Right cardiac atrium (tissue), 5 donors: ENCODE results near the gene DBNL. TPM values are rescaled to one million over a fixed set of nuclear protein-coding genes. Genes with fewer than 3 reads are reported as not detected.

Experiments
- ATAC-seq, 2 donors: fragments of 200-7000 bp; cut with Tn5 transposase; one replicate each; pipeline versions ENCODE4 v1.8.0 to v1.9.1; 2020; ENCODE audit warnings: moderate library complexity in 2 of 2, mild to moderate bottlenecking in 1 of 2
- DNase-seq, 3 donors: peaks; one replicate each; pipeline ENCODE4 v3.0.0-alpha.2; 2020
- H3K27ac ChIP-seq: one replicate; pipeline ENCODE4 v1.5.1; 2013; ENCODE audit warnings: mild to moderate bottlenecking, low read length, control low read depth, moderate library complexity
- H3K27me3 ChIP-seq: one replicate; pipeline ENCODE4 v1.6.1; 2013; ENCODE audit not compliant: control insufficient read depth, insufficient read depth
- H3K4me1 ChIP-seq: one replicate; pipeline ENCODE4 v1.6.1; 2013; ENCODE audit warnings: low read length; ENCODE audit not compliant: control insufficient read depth, insufficient read depth
- H3K4me3 ChIP-seq: one replicate; pipeline ENCODE4 v1.5.1; 2013; ENCODE audit warnings: low read length, control low read depth
- H3K9me3 ChIP-seq: one replicate; pipeline ENCODE4 v1.6.1; 2013; ENCODE audit warnings: low read length; ENCODE audit not compliant: control insufficient read depth
- WGBS: extraction: QIAGEN DNeasy Blood & Tissue Kit; methylation state at CpG from one replicate; pipeline ENCODE4 v1.1.7; 2013; 5-methylcytosine and 5-hydroxymethylcytosine counted together
- intact Hi-C, 4 donors: fragments of 100-400 bp; cut with DNase I; formaldehyde crosslinking; loops; one replicate each; pipeline versions ENCODE4 v1.11.0 to v1.14.0; 2022 to 2023
- microRNA-seq, 2 donors: library from miRNA; unstranded; fragments of <30 nt; microRNA quantifications; one replicate each; pipeline ENCODE4 v1.2.0, GENCODE V29; 2020 to 2021
- polyA plus RNA-seq: library from polyadenylated mRNA; stranded (reverse); fragments of 200-250 nt; gene quantifications from one replicate; pipeline ENCODE4 v1.2.3, GENCODE V29; 2013
- total RNA-seq, 4 donors: library from RNA; stranded (reverse); fragmentation: NEBNext Ultra II Directional; extraction: Animal tissue kit (Norgen Biotek cat#: 25700); gene quantifications; one replicate each; pipeline ENCODE4 v1.2.1, GENCODE V29; 2021
- donor health status: healthy with polysubstance abuse.
- donor health status: DM: no; HTN: yes; CAD: no.
- donor health status: DM: no; HTN: no; CAD: no.
- donor health status: DM: no; HTN: yes; CAD: no; lungs with severe emphysema.
- donor health status: DM: yes; HTN: yes; CAD: no.

The DBNL gene
- total and polyA plus RNA-seq, 5 donors = 34.3 to 44.6 (median 37.5) TPM

- no peak for ATAC-seq
- H3K4me1 ChIP-seq = no peaks in the 10 kb centered on the region
- H3K27ac ChIP-seq = no peak overlapping the region
- peak in 1 of 3 donors; percentile 46 for DNase-seq
- no peaks in the 10 kb centered on the region for H3K27me3 ChIP-seq
- 90% methylated on average over 21 of the region's 21 CpGs for WGBS
- H3K9me3 ChIP-seq = no peaks in the 10 kb centered on the region
- intact Hi-C loops = no loop called here
- H3K4me3 ChIP-seq = no peak overlapping the region
Observed at GRCh38 chr7:44107961-44108767, 63.7 kb downstream of the DBNL start.

GRCh38 chr7:44108768-44109750, 64.6 kb downstream of the DBNL start:
- intact Hi-C loops = no loop called here
- Histone ChIP-seq H3K4me1 (no peaks in the 10 kb centered on the region), H3K9me3 (no peaks in the 10 kb centered on the region), H3K4me3 (no peak overlapping the region), H3K27ac (no peak overlapping the region), H3K27me3 (no peaks in the 10 kb centered on the region)
- 82% methylated on average over 21 of the region's 21 CpGs for WGBS
- DNase-seq (peak; percentile 10 to 70 (median 40)), ATAC-seq (no peak)

GRCh38 chr7:44109991-44110390, 65.5 kb downstream of the DBNL start:
- intact Hi-C loops = no loop called here
- Histone ChIP-seq H3K27me3 (no peaks in the 10 kb centered on the region), H3K27ac (no peak overlapping the region), H3K4me1 (no peaks in the 10 kb centered on the region), H3K9me3 (no peaks in the 10 kb centered on the region), H3K4me3 (no peak overlapping the region)
- no peak for ATAC-seq
- WGBS = 90% methylated on average over 18 of the region's 18 CpGs
- DNase-seq = no peak

GRCh38 chr7:44110719-44111635, 66.5 kb downstream of the DBNL start:
- 69% methylated on average over 27 of the region's 27 CpGs for WGBS
- DNase-seq = peak in 1 of 3 donors; percentile 20
- Histone ChIP-seq H3K9me3 (no peaks in the 10 kb centered on the region), H3K4me1 (no peaks in the 10 kb centered on the region), H3K27ac (no peak overlapping the region), H3K27me3 (no peaks in the 10 kb centered on the region), H3K4me3 (no peak overlapping the region)
- intact Hi-C loops = no loop called here
- no peak for ATAC-seq

Small RNA genes lying within 50 kb of the gene (microRNA-seq; reads per million reads assigned to microRNA genes)
- gene MIR6837 (0 reads per million in 2 donors), gene MIR6838 (2.1 to 2.5 reads per million in 2 donors)

Other genes starting within 250 kb of the DBNL start
- gene MRPS24, start 175.2 kb upstream of the DBNL start, total RNA-seq = 100 to 1,000 TPM; 120 to 174 (median 160) TPM
- 272 TPM for gene MRPS24, start 175.2 kb upstream of the DBNL start, polyA plus RNA-seq
- 10 to 100 TPM; 37.7 to 43.6 (median 38.5) TPM for gene URGCP, start 138.1 kb upstream of the DBNL start, total RNA-seq
- gene URGCP, start 138.1 kb upstream of the DBNL start, polyA plus RNA-seq = 26.5 TPM
- gene UBE2D4, start 118.3 kb upstream of the DBNL start, total RNA-seq = 10 to 100 TPM; 40.6 to 53.4 (median 44.4) TPM
- 48.7 TPM for gene UBE2D4, start 118.3 kb upstream of the DBNL start, polyA plus RNA-seq
- gene SPDYE1, start 46.8 kb upstream of the DBNL start, total RNA-seq = under 1 TPM in 1 of 4 donors, not detected in 3; 0.14 TPM
- gene SPDYE1, start 46.8 kb upstream of the DBNL start, polyA plus RNA-seq = 0.02 TPM
- gene PGAM2, start 20.9 kb downstream of the DBNL start, total RNA-seq = 1,000 to 10,000 TPM in 2 of 4 donors, 100 to 1,000 TPM in 2; 946 to 1,159 (median 1,024) TPM
- gene PGAM2, start 20.9 kb downstream of the DBNL start, polyA plus RNA-seq = 2,530 TPM
- 10 to 100 TPM; 24.5 to 28.9 (median 25.8) TPM for gene POLM, start 37.8 kb downstream of the DBNL start, total RNA-seq
- gene POLM, start 37.8 kb downstream of the DBNL start, polyA plus RNA-seq = 16.6 TPM
- 100 to 1,000 TPM in 2 of 4 donors, 10 to 100 TPM in 2; 81.0 to 124 (median 103) TPM for gene AEBP1, start 59.6 kb downstream of the DBNL start, total RNA-seq
- 62.8 TPM for gene AEBP1, start 59.6 kb downstream of the DBNL start, polyA plus RNA-seq
- gene POLD2, start 78.8 kb downstream of the DBNL start, total RNA-seq = 100 to 1,000 TPM in 1 of 4 donors, 10 to 100 TPM in 3; 85.8 to 110 (median 99.0) TPM
- 86.6 TPM for gene POLD2, start 78.8 kb downstream of the DBNL start, polyA plus RNA-seq
- over 10,000 TPM; 13,263 to 15,323 (median 14,734) TPM for gene MYL7, start 96.6 kb downstream of the DBNL start, total RNA-seq
- 28,570 TPM for gene MYL7, start 96.6 kb downstream of the DBNL start, polyA plus RNA-seq
- 10 to 100 TPM in 3 of 4 donors, 1 to 10 TPM in 1; 7.4 to 12.9 (median 11.6) TPM for gene GCK, start 144.7 kb downstream of the DBNL start, total RNA-seq
- gene GCK, start 144.7 kb downstream of the DBNL start, polyA plus RNA-seq = 17.4 TPM
- gene YKT6, start 156.3 kb downstream of the DBNL start, total RNA-seq = 10 to 100 TPM; 48.1 to 63.4 (median 52.2) TPM
- 38.8 TPM for gene YKT6, start 156.3 kb downstream of the DBNL start, polyA plus RNA-seq